ENCODE results near the gene SLC7A14.
A peak's percentile ranks its signal among the peaks of the same experiment; 100 is the strongest.

DNA sequence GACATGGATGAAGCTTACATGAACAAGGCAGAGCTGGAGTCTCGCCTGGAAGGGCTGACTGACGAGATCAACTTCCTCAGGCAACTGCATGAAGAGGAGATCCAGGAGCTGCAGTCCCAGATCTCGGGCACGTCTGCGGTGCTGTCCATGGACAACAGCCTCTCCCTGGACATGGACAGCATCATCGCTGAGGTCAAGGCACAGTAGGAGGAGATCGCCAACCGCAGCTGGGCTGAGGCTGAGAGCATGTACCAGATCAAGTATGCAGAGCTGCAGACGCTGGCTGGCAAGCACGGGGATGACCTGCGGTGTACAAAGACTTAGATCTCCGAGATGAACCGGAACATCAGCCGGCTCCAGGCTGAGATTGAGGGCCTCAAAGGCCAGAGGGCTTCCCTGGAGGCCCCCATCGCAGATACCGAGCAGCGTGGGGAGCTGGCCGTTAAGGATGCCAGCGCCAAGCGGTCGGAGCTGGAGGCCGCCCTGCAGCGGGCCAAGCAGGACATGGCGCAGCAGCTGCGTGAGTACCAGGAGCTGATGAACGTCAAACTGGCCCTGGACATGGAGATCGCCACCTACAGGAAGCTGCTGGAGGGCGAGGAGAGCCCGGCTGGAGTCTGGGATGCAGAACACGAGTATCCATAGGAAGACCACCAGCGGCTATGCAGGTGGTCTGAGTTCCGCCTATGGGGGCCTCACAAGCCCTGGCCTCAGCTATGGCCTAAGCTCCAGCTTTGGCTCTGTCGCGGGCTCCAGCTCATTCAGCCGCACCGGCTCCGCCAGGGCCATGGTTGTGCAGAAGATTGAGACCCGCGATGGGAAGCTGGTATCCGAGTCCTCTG, 89.6 kb downstream of the SLC7A14 start:
- TF ChIP-seq, protein P1, sequence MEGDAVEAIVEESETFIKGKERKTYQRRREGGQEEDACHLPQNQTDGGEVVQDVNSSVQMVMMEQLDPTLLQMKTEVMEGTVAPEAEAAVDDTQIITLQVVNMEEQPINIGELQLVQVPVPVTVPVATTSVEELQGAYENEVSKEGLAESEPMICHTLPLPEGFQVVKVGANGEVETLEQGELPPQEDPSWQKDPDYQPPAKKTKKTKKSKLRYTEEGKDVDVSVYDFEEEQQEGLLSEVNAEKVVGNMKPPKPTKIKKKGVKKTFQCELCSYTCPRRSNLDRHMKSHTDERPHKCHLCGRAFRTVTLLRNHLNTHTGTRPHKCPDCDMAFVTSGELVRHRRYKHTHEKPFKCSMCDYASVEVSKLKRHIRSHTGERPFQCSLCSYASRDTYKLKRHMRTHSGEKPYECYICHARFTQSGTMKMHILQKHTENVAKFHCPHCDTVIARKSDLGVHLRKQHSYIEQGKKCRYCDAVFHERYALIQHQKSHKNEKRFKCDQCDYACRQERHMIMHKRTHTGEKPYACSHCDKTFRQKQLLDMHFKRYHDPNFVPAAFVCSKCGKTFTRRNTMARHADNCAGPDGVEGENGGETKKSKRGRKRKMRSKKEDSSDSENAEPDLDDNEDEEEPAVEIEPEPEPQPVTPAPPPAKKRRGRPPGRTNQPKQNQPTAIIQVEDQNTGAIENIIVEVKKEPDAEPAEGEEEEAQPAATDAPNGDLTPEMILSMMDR (IDR thresholded peaks at IDR 0.05; ENCODE audit: low read depth, low read length): peak; percentile 22
- no peak for TF ChIP-seq MYC (IDR thresholded peaks at IDR 0.05; ENCODE audit: low read depth, low read length)
- no peak for TF ChIP-seq POLR2A (IDR thresholded peaks at IDR 0.05; ENCODE audit: extremely low read depth, insufficient read length)

All from NB4 (cell line).